ENCODE data around the gene PTPRN2.
"Not testable (repeated sequence)": the region's sequence is repeated elsewhere in the genome, so short reads cannot be mapped to it uniquely, and the experiment has no call there.

The PTPRN2 gene

GRCh38 chr7:158587162-158588084 is at the start of gene PTPRN2:
TSS of gene PTPRN2 (minus strand) at chr7:158587823.
- peak in 1 of 2 experiments; percentile 80 for DNase-seq

- no peak for DNase-seq
These were observed 45.7 kb upstream of the PTPRN2 start for GRCh38 chr7:158633055-158633956.

- no peak for DNase-seq
These were observed 44.1 kb upstream of the PTPRN2 start for GRCh38 chr7:158631574-158632195.

- not testable (repeated sequence) for DNase-seq
These were observed 38.7 kb upstream of the PTPRN2 start for GRCh38 chr7:158626289-158626688.

GRCh38 chr7:158623241-158623640 is 35.6 kb upstream of the PTPRN2 start:
- no peak for DNase-seq

GRCh38 chr7:158620839-158621441 is 33.3 kb upstream of the PTPRN2 start:
- no peak for DNase-seq

- no peak for DNase-seq
These were observed 32.8 kb upstream of the PTPRN2 start for GRCh38 chr7:158620418-158620817.

- no peak for DNase-seq
These were observed 31.1 kb upstream of the PTPRN2 start for GRCh38 chr7:158618745-158619140.

GRCh38 chr7:158617737-158618128 is 30.1 kb upstream of the PTPRN2 start:
- no peak for DNase-seq

GRCh38 chr7:158616050-158616449 is 28.4 kb upstream of the PTPRN2 start:
- no peak for DNase-seq

GRCh38 chr7:158614700-158615099 is 27.1 kb upstream of the PTPRN2 start:
- no peak for DNase-seq

- DNase-seq: no peak
These were observed 25.9 kb upstream of the PTPRN2 start for GRCh38 chr7:158613481-158613880.

GRCh38 chr7:158612546-158612945 is 24.9 kb upstream of the PTPRN2 start:
- no peak for DNase-seq

- no peak for DNase-seq
These were observed 23.9 kb upstream of the PTPRN2 start for GRCh38 chr7:158611541-158611940.

GRCh38 chr7:158609313-158609974 is 21.8 kb upstream of the PTPRN2 start:
- DNase-seq: no peak

- DNase-seq: no peak
These were observed 19.9 kb upstream of the PTPRN2 start for GRCh38 chr7:158607563-158607962.

GRCh38 chr7:158606671-158607424 is 19.2 kb upstream of the PTPRN2 start:
- DNase-seq: no peak

- no peak for DNase-seq
These were observed 18.5 kb upstream of the PTPRN2 start for GRCh38 chr7:158606129-158606528.

- no peak for DNase-seq
These were observed 16.4 kb upstream of the PTPRN2 start for GRCh38 chr7:158603773-158604755.
